HG02884 (cell line): ENCODE results near the gene CBR3.

Experiments used
- ATAC-seq: cut with Tn5 transposase; IDR thresholded peaks from one replicate; pipeline ENCODE4 v1.9.1; 2021; ENCODE audit warnings: mild to moderate bottlenecking, moderate library complexity; ENCODE audit not compliant: unreplicated experiment

Gene CBR3

GRCh38 chr21:36179145-36179544, 44.3 kb downstream of the CBR3 start:
- no peak for ATAC-seq

GRCh38 chr21:36180963-36181362, 46.1 kb downstream of the CBR3 start:
- ATAC-seq, result no peak

- no peak for ATAC-seq
Observed at GRCh38 chr21:36183144-36183795, 48.4 kb downstream of the CBR3 start.

- ATAC-seq, result no peak
Observed at GRCh38 chr21:36184545-36184944, 49.7 kb downstream of the CBR3 start.

GRCh38 chr21:36185523-36185922, 50.6 kb downstream of the CBR3 start:
- no peak for ATAC-seq

- no peak for ATAC-seq
Observed at GRCh38 chr21:36186081-36186480, 51.2 kb downstream of the CBR3 start.

- ATAC-seq, result no peak
Observed at GRCh38 chr21:36186506-36187399, 51.9 kb downstream of the CBR3 start.

GRCh38 chr21:36188081-36188681, 53.3 kb downstream of the CBR3 start:
- ATAC-seq, result no peak

GRCh38 chr21:36188937-36189336, 54.1 kb downstream of the CBR3 start:
- no peak for ATAC-seq

- no peak for ATAC-seq
Observed at GRCh38 chr21:36190736-36191135, 55.9 kb downstream of the CBR3 start.

- no peak for ATAC-seq
Observed at GRCh38 chr21:36193200-36193599, 58.3 kb downstream of the CBR3 start.

GRCh38 chr21:36194024-36194423, 59.1 kb downstream of the CBR3 start:
- no peak for ATAC-seq

- no peak for ATAC-seq
Observed at GRCh38 chr21:36195613-36196012, 60.7 kb downstream of the CBR3 start.
